Neural crest cell (in vitro differentiated cells): ENCODE data around the gene B9D1. TPM values are rescaled to one million over a fixed set of nuclear protein-coding genes. Genes with fewer than 3 reads are reported as not detected.

ENCODE experiments used
- DNase-seq: peaks from one replicate; pipeline ENCODE4 v3.0.0; 2021; ENCODE audit warnings: low read depth, mixed read lengths, low spot score
- H3K27ac Mint-ChIP-seq: one replicate; pipeline ENCODE4 v1.8.0; 2021; ENCODE audit warnings: mild to moderate bottlenecking, mixed read lengths; ENCODE audit not compliant: unreplicated experiment
- H3K27me3 Mint-ChIP-seq: 2 replicates; pipeline ENCODE4 v1.8.0; 2021; ENCODE audit warnings: low read depth, mild to moderate bottlenecking, mixed read lengths
- H3K36me3 Mint-ChIP-seq: 2 replicates; pipeline ENCODE4 v1.8.0; 2021; ENCODE audit warnings: low read depth, mild to moderate bottlenecking, mixed read lengths
- H3K4me1 Mint-ChIP-seq: 2 replicates; pipeline ENCODE4 v1.8.0; 2021; ENCODE audit warnings: mixed read lengths
- H3K4me3 Mint-ChIP-seq: one replicate; pipeline ENCODE4 v1.8.0; 2021; ENCODE audit warnings: mild to moderate bottlenecking, mixed read lengths
- H3K9me3 Mint-ChIP-seq: 2 replicates; pipeline ENCODE4 v1.8.0; 2021; ENCODE audit warnings: mixed read lengths
- CTCF ChIP-seq: fragments of 200-600 bp; sonication (generic); conservative IDR thresholded peaks from 2 replicates; pipeline ENCODE4 v1.5.0; 2021; ENCODE audit warnings: antibody characterized with exemption, mild to moderate bottlenecking
- total RNA-seq: library from RNA; stranded (reverse); gene quantifications from 2 replicates; pipeline ENCODE4 v1.2.1, GENCODE V29; 2021

Gene B9D1
- total RNA-seq, 1 donor from 2014 or later = 17.9 TPM

GRCh38 chr17:19344311-19345066 lies 18.0 kb downstream of the B9D1 start:
- Mint-ChIP-seq H3K27ac (no peak overlapping the region), H3K4me1 (peaks cover 26% of the 10 kb centered on the region), H3K4me3 (no peak overlapping the region), H3K36me3 (no peaks in the 10 kb centered on the region), H3K9me3 (no peaks in the 10 kb centered on the region), H3K27me3 (peaks cover 3% of the 10 kb centered on the region)
- TF ChIP-seq CTCF = no peak
- DNase-seq = no peak

GRCh38 chr17:19343671-19344151 lies 18.8 kb downstream of the B9D1 start:
- Mint-ChIP-seq H3K9me3 (no peaks in the 10 kb centered on the region), H3K4me1 (peaks cover 33% of the 10 kb centered on the region), H3K4me3 (no peak overlapping the region), H3K27me3 (peaks cover 3% of the 10 kb centered on the region), H3K36me3 (no peaks in the 10 kb centered on the region), H3K27ac (no peak overlapping the region)
- no peak for DNase-seq
- TF ChIP-seq CTCF = no peak

GRCh38 chr17:19343256-19343630 lies 19.3 kb downstream of the B9D1 start:
- no peaks in the 10 kb centered on the region for H3K9me3 Mint-ChIP-seq
- H3K4me1 Mint-ChIP-seq = peaks cover 37% of the 10 kb centered on the region
- no peak for DNase-seq
- H3K27ac Mint-ChIP-seq = no peak overlapping the region
- TF ChIP-seq CTCF = no peak
- H3K27me3 Mint-ChIP-seq = peaks cover 3% of the 10 kb centered on the region
- no peak overlapping the region for H3K4me3 Mint-ChIP-seq
- H3K36me3 Mint-ChIP-seq = no peaks in the 10 kb centered on the region

GRCh38 chr17:19342611-19343255 lies 19.8 kb downstream of the B9D1 start:
- no peak for DNase-seq
- Mint-ChIP-seq H3K36me3 (no peaks in the 10 kb centered on the region), H3K27me3 (peaks cover 3% of the 10 kb centered on the region), H3K27ac (no peak overlapping the region), H3K4me3 (no peak overlapping the region), H3K9me3 (no peaks in the 10 kb centered on the region), H3K4me1 (peaks cover 37% of the 10 kb centered on the region)
- TF ChIP-seq CTCF = no peak

GRCh38 chr17:19341641-19342610 lies 20.6 kb downstream of the B9D1 start:
- H3K9me3 Mint-ChIP-seq = no peaks in the 10 kb centered on the region
- DNase-seq = no peak

More at GRCh38 chr17:19341641-19342610, 20.6 kb downstream of the B9D1 start:
- no peaks in the 10 kb centered on the region for H3K36me3 Mint-ChIP-seq
- H3K27me3 Mint-ChIP-seq = peaks cover 3% of the 10 kb centered on the region
- peak overlapping the region; percentile 73 for H3K27ac Mint-ChIP-seq
- TF ChIP-seq CTCF = no peak
- H3K4me1 Mint-ChIP-seq = peaks cover 41% of the 10 kb centered on the region
- peak overlapping the region; percentile 48 for H3K4me3 Mint-ChIP-seq
